ENCODE measurements around the gene SCAMP5.

DNA sequence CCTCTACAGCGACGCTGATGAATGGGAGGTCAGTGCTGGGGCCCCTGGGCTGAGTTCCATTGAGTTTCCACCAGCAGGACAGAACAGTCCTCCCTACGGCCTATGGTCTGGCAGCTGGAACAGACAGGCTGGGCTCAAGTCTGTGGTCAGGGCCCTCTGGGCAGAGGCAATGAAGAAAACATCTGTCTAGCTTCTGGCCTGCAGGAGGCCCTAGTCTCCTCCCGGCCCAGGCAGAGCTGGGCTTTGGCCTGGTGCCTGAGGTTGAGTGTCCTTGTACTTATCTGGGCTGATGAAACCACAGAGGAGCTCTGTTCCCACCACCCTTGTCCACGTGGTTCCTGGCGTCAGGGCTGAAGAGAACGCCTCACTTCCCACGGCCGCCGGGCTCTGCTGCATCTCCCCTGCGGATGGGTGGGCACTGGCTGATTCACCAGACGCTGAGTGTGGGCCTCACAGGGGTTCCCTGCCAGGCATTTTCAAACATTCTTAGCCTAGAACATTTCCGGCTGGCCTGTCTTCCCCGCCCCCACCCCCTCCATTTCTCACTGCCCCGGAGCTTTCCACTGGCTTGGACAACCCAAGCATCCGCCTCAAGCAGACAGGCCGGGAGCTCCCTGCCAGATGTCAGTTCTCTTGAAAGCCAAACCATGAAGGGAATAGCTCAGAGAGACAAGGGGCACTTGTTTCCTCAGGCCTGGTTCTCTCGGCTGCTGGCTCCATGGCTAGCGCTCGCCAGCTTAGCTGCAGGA, 48.3 kb downstream of the SCAMP5 start:
- TF ChIP-seq CTCF (conservative IDR thresholded peaks at IDR 0.05) (no peak), ZFX (IDR thresholded peaks at IDR 0.05) (no peak)

All from C4-2B (cell line).